Measurements from ENCODE around the gene TLCD3B.

TLCD3B gene, protein sequence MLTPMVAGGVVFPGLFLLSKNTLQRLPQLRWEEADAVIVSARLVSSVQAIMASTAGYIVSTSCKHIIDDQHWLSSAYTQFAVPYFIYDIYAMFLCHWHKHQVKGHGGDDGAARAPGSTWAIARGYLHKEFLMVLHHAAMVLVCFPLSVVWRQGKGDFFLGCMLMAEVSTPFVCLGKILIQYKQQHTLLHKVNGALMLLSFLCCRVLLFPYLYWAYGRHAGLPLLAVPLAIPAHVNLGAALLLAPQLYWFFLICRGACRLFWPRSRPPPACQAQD
- total RNA-seq: 0 to 0.49 (median 0.36) reads per million in 4 experiments

DNA sequence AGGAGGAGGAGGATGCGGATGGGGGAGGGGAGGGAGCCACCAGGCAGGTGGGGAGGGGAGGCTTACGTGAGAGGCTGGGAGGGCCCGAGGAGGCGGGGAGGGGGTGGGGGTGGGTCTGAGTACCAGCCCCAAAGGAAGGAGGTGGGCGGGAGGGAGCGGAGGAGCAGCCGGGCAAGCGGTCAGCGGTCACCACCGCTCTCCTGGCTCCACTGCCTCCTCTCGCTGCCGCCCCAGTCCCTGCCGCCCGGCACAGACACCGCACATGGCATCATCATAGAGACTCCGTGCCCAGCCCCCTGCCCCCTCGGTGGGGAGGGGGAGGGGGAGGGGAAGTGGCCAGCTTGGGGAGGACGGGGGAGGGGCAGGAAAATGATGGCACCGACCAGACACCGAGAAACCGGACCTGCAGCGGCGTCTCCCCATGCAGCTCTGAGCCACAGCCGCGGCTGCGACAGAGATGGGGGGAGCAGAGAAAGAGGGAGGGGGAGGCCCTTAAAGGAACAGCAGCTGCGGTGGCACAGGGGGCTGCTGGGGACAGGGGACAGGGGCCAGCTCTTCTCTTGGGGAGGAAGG lies at the start of gene TLCD3B:
TSS of gene TLCD3B (minus strand) at position 431 of the 573 bp plus-strand sequence. CDS start 744 bp downstream, outside the sequence.
- no peak for DNase-seq

DNA sequence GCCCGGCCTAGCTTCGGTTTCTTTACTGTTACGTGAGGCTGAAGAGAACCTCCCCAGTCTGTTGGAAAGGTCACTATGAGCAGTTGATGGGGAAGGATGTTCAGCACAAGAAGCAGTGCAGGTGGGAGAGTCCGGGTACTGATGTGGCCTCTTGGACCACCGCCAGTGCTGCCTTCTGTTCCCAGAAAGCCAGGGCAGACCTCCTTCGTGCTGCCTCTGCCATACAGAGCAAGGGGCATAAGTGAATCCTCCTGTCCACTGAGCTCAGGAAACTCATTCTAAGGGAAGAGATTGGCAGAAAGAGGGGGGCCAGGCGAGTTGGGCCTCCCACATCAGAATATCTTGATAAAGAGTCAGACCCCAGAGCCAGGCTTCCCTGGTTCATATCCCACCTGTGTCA lies 48.4 kb upstream of the TLCD3B start:
- DNase-seq: no peak

DNA sequence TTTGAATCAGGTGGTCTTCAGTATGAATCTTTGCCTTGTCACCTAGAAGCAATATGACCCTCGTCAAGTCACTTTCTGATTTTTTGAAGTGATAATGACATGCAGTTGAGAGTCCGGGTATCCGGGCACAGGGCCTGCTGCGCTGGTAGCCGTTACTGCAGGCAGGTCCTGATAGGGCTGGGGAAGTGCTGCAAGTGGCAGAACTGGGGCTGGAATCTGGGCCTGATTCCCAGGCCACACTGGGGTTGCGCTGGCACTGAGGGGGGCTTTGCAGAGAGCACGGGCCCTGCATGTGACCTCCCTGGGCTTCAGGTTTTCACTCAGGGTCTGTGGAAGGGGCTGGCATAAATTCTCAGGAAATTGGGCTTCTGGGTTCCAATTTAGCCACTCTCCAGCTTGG lies 47.7 kb upstream of the TLCD3B start:
- no peak for DNase-seq

DNA sequence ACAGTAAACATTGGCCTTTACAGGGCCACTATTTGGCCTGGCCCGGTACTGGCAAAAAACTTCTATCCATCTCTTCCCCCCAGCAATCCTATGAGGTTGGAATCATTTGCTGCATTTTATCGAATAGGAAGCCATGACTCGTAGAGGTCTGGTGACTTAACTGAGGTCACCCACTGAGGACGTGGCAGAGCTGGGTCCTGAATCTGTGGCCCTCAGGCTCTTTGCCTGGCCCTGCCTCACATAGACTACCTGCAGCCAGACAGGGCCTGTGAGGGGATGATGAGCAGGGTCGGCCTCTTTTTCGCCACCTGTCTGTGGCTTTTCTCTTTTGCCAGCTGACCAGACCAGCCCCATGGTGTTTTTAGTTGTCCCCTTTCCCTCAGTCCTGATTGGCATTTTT lies 46.6 kb upstream of the TLCD3B start:
- no peak for DNase-seq

DNA sequence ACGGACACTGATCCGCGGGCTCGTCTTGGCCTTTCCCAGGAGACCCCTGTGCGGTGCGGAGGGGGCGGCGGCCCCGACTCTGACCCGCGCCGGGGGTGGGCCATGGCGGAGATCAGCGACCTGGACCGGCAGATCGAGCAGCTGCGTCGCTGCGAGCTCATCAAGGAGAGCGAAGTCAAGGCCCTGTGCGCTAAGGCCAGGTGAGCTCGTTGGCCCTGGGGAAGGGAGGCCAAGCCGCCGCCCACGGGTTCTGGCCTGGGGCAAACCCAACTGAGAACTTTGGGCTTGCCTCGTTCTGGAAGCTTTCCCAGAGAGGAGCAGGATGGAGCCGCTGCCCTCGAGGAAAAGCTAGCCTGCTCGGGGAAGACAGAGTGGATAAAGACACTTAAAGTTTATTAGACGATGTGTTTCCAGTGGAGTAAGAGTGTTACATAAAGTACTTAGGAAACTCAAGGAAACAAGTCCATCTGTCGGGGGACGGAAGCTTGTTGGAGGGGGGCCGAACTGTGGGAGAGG lies 45.3 kb upstream of the TLCD3B start:
- no peak for DNase-seq

DNA sequence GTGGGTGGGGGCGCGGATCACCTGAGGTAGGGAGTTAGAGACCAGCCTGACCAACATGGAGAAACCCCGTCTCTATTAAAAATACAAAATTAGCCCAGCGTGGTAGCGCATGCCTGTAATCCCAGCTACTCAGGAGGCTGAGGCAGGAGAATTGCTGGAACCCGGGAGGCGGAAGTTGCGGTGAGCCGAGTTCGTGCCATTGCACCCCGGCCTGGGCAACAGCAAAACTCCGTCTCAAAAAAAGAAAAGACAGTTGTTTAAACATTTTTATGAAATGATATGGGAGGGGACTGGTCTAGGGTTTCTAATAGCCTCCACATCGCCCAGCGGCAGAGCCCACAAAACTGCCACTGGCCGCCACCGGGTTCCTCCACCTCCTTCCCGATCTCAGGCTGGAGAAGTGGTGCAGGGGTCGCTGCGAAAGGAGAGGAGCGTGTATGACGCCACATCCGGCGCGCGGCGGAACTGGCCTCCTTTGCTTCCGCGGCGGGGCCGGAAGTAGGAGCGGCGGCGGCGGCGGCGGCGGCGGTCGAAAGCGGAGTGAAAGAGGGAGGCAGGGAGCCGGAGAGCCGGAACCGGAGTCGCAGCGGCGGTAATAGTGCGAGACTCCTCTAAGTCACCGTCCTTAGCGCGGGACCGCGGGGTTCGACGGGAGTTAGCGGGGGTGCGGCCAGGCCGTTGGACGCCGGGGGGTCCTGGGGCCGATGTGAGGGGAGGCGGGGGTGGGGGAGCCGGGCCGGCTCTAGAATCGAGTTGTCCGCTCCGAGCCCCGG lies 44.6 kb upstream of the TLCD3B start, which contains the start of gene PPP4C:
TSS of gene PPP4C (plus strand) at position 492 of the 773 bp plus-strand sequence. CDS start 384 bp downstream, outside the sequence.
- DNase-seq: peak; percentile 80

DNA sequence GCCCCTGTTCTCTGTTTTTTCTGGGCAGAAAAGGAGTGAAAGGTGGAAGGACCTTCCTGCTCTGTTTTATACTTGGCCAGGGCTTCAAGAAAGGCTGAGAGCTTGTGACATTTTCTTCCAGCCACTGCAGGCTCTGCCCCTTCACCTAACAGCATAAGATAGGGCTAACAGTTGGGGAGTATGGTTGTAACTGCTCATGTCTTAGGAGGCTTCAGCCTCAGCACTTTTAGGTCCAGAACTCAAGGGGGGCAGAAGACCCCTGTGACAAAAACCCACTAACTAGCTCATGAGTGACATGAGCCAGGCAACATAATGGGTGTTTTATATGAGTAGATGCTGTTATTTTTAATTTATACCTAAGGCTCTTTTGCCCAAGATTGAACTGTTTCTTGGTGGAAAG lies 39.4 kb upstream of the TLCD3B start:
- no peak for DNase-seq

DNA sequence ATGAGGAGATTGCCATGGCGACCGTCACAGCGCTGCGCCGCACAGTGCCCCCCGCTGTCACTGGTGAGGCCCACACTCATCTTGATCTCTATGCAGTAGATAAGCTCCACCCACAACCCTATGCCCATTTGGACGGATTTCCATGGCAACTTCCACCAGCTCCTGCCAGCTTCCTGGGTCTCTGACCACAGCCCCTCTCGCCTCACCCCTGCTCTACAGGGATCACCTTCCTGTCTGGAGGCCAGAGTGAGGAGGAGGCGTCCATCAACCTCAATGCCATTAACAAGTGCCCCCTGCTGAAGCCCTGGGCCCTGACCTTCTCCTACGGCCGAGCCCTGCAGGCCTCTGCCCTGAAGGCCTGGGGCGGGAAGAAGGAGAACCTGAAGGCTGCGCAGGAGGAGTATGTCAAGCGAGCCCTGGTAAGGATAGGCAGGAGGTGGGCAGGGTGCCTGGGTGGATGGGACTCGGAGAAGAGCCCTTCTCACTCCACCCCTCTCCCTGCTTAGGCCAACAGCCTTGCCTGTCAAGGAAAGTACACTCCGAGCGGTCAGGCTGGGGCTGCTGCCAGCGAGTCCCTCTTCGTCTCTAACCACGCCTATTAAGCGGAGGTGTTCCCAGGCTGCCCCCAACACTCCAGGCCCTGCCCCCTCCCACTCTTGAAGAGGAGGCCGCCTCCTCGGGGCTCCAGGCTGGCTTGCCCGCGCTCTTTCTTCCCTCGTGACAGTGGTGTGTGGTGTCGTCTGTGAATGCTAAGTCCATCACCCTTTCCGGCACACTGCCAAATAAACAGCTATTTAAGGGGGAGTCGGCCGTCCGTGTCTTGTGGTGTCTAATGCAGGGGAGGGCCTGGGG lies 38.8 kb upstream of the TLCD3B start:
- DNase-seq: no peak

DNA sequence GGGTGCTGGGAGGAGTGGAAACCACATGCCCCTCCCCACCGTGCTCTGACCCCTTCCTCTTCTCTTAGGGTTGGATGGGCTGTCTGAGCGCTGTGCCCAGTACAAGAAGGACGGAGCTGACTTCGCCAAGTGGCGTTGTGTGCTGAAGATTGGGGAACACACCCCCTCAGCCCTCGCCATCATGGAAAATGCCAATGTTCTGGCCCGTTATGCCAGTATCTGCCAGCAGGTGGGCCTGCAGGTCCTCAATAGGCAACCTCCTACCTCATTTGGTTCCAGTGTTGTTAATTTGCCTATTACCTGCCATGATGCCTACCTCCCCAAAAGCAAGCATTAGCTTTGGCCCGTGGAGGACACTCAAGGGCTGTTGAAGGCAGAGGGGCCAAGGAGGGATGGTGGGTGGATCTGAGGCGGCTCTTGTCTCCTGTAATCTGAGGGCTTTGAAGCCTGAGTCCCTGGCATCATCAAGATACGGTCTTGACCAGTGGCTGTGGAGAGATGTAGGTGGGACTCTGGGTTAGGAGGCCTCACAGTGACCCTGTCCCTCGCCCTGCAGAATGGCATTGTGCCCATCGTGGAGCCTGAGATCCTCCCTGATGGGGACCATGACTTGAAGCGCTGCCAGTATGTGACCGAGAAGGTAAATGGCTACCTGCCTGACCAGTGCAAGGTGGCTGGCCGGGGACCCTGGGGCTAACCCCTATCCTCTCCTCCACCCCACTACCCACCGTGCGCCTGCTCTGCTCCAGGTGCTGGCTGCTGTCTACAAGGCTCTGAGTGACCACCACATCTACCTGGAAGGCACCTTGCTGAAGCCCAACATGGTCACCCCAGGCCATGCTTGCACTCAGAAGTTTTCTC lies 37.9 kb upstream of the TLCD3B start:
- DNase-seq: peak; percentile 26

DNA sequence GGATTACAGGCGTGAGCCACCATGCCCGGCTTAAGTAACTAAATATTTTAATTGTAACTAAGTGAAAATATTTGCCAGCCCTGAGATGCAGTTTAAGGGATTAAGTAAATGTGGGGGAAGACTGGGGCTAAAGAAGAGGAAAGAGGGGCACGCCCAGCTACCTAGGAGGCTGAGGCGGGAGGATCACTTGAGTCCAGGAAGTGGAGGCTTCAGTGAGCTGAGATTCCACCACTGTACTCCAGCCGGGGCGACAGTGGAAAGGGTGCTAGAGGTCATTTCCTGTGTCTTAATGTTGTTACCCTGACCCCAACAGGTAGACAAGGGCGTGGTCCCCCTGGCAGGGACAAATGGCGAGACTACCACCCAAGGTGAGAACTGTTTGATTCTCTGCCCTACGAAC lies 37.3 kb upstream of the TLCD3B start:
- no peak for DNase-seq

DNA sequence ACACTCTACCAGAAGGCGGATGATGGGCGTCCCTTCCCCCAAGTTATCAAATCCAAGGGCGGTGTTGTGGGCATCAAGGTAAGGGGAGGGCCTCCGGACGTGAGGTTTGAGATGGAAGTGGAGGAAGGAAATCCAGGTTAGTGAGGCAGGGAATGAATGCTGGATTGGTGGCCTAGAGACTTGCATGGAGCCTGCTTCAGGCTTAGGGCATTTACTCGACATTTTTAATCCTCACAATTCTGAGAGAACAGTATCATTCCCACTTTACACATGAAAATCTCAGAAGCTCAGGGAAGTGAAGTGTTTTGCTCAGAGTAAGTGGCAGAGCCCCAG lies 36.5 kb upstream of the TLCD3B start:
- no peak for DNase-seq

DNA sequence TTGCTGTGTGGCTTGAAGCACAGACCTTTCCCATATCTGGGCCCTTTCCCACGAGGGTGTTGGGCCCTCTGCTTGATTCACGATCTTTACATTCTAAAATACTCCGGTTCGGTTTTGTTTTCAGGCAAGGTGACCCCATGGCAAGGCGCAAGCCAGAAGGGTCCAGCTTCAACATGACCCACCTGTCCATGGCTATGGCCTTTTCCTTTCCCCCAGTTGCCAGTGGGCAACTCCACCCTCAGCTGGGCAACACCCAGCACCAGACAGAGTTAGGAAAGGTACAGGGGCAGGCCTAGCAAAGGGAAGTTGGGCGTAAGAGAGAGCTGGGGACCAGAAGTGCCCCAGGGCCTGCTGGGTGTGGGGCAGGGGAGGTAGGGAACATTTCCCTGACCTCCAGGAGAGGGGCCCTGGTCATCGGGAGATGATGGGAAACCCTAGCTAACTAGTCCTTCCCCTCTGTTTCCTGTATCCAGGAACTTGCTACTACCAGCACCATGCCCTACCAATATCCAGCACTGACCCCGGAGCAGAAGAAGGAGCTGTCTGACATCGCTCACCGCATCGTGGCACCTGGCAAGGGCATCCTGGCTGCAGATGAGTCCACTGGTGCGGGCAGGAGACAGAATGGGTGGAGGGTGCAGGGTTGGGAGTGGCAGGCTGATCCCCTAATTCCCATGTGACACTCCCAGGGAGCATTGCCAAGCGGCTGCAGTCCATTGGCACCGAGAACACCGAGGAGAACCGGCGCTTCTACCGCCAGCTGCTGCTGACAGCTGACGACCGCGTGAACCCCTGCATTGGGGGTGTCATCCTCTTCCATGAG lies 35.9 kb upstream of the TLCD3B start:
- DNase-seq: no peak

DNA sequence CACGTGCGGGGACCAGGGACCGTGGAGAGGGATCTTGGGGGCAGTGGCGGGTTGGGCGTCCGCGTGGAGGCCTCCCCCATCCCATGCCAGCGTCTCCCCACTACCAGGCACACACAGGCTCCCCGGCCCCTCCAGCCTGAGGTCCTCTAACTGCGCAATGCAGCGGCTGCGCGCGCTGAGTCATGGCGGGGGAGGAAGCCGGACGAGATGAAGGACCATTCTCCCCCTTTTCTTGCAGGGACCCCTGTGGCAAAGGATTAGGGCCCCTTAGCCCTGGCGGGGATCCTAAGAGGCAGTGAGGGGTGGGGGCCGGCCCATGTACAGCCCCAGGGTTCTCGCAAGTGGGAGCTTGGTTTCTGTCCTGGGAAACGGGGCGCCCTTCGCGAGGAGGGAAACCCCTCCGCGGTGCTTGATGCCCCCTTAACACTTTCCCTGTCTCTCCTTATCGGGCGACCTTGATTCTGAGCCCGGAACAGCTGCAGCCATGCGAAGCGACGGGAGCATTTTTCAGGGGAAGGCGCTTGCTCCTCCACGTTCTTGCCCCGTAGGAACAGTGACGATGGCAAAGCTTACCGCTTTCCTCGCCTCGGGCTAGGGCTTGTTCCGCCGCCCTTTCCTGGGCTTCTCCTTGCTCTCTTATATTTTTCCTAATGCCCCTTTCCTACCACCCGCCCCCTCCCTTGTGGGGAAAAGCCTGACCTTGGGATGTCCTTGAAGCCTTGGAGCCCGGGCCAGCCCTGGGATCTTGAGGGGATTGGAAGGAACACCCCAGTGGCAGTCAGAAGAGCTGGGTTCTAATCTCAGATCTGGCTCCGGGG lies 35.1 kb upstream of the TLCD3B start:
- no peak for DNase-seq

DNA sequence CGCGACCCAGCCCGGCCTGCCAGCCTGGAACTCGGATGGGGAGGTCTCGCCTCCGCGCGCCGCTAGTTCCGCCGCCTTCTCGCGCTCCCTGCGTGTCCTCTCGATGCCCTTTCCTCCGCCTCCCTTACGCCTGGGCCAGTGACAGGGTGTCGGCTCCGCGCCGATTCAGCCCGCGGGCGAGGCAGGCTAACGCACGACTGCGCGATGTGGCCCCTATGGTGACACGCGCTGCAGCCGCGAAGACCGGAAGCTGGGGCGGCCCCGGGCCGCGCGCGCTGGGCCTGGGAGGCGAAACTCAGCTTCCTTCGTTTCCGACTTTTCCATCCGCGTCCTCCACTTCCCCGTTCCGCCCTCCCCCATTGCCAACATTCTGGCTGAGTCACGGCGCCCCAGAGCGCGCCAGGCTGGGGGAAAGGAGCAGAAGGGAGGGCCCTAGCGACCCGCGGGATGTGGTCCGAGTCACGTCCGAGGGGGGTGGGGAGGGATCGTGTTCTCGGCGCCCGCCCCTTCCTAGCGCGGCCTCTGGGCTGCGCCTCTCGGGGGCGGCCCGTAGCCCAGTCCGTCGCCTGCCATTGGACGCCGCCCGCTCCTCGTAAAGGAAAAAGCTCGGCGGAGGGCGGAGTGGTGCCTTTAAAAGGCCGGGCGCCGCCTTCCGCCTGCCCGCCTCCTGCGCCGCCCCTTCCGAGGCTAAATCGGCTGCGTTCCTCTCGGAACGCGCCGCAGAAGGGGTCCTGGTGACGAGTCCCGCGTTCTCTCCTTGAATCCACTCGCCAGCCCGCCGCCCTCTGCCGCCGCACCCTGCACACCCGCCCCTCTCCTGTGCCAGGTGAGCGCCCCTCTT lies 34.3 kb upstream of the TLCD3B start, which contains the start of gene ALDOA:
TSS of gene ALDOA (plus strand) at position 659 of the 841 bp plus-strand sequence. CDS start 1,138 bp downstream, outside the sequence.
- peak; percentile 87 for DNase-seq

DNA sequence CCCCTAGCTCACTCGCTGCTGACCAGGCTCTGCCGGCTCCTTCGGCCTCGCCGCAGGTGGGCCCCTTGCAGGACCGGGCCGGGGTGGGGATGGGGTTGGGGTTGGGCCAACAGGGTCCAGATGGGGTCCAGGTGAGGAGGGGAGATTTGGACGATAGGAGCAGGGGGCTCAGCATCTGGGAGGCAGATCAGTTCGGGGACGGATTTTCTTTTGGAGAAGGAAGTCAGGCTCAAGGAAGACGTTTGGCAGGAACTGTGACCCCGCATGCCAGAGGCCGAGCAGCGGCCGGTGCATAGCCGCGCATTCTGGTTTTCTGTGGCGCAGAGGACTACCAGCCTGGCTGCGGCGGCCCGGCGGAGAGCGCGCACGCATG lies 33.6 kb upstream of the TLCD3B start:
- no peak for DNase-seq

DNA sequence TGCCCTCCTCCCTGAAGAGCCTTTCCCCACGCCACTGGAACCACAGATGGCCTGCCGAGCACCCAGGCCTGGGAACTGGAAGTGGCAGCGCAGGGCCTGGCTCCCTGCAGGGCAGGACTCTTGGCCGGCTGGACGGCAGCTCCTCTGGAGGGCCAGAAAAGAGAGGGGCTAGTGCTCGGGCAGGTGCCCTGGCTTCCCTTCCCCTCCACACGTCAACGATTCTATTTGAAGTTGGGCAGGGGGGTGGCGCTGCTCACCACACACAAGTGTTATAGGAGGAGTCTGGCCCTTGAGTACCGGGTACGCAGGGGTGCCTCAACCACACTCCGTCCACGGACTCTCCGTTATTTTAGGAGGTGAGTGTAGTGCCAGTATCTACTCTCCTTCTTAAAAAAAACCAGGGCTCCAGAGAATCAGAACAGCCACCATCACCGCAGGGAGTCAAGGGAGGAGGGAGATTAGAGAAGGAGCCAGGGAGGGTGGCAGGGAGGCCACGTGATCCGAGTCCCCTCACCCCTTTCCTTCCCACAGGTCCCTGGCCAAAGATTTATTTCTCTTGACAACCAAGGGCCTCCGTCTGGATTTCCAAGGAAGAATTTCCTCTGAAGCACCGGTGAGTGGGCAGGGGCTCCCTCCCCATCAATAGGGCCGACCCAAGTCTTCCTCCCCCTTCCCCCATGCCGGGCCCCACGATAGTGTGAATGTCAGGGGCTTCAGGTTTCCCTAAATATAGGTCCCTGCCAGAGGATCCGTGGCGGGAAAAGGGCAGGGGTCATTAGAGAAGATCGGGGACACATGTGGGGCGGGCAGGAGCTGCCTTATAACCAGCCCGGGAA lies 33.0 kb upstream of the TLCD3B start:
- DNase-seq: peak; percentile 31

DNA sequence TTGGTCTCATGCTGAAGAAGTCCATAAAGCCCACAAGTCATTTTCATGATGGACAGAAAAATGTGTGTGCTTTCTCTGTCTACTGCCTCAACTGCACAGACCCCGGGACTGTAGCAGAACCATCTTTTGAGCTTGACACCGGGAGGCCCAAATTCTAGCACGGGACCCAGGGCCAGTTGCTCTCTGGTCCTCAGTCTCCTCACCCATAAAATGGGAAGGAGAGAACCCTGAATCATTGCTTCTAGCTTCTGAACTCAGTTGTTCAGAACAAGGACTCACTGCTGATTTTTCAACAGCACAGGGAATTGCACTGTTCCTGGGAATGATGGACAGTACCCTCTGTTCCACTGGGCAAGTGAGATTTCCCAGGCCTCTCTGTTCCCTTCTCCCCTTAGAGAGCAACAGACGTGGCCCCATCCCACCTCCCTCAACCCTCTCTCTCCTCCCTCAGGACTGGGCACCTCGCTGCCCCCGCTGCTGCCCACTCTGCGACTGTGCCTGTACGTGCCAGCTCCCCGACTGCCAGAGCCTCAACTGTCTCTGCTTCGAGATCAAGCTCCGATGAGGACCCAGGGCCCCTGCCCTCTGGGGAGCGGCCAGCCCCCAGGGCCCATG lies 32.3 kb upstream of the TLCD3B start:
- no peak for DNase-seq
